NCI-H82 (cell line): Measurements from ENCODE around the gene SDHA.
"Not testable (repeated sequence)": the region's sequence is repeated elsewhere in the genome, so short reads cannot be mapped to it uniquely, and the experiment has no call there.

ENCODE experiments used
- DNase-seq: peaks from one replicate; lab custom pipeline; 2025; lab: John Stamatoyannopoulos, UW

SDHA gene

GRCh38 chr5:186091-187041 is 31.8 kb upstream of the SDHA start:
- no peak for DNase-seq

GRCh38 chr5:187042-187431 is 31.1 kb upstream of the SDHA start:
- DNase-seq: no peak

DNA sequence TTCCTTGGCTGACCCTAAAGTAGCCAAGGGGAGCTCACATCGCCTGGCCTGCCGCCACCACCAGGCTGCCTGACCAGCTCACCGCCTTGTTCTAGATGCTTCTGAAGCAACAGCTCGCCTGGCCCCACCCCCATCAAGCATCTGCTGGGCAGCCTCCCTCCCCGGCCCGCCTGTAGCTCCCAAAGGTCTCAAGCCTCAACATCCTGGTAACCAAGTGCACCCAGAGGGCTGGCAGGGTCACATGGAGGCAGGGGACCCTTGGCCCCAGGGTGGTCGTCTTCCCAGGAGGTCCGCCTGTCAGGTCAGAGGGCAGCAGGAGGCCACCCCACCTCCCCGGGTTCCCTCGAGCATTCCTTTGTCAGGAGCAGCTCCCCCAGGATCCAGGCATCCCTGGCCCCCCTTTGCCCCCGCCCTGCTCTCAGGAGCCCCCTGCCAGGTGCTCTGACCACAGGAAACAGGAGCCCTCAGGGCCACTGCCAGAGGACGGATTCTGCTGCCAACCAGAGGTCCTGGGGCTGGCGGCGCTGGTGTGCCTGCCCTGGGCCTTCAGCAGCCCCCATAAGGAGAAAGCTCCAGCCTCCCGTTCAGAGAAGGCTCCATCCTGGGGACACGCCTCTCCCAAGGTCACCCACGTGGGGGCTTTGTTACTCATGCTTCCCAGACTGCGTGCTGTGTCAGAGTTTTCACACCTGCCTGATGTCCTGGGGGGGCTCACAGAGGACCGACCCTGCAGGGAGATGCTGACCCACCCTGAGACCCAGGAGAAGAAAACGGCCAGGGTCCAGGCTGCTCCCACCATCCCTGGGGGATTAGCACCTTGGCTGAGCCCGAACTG is 30.3 kb upstream of the SDHA start:
- peak; percentile 11 for DNase-seq

DNA sequence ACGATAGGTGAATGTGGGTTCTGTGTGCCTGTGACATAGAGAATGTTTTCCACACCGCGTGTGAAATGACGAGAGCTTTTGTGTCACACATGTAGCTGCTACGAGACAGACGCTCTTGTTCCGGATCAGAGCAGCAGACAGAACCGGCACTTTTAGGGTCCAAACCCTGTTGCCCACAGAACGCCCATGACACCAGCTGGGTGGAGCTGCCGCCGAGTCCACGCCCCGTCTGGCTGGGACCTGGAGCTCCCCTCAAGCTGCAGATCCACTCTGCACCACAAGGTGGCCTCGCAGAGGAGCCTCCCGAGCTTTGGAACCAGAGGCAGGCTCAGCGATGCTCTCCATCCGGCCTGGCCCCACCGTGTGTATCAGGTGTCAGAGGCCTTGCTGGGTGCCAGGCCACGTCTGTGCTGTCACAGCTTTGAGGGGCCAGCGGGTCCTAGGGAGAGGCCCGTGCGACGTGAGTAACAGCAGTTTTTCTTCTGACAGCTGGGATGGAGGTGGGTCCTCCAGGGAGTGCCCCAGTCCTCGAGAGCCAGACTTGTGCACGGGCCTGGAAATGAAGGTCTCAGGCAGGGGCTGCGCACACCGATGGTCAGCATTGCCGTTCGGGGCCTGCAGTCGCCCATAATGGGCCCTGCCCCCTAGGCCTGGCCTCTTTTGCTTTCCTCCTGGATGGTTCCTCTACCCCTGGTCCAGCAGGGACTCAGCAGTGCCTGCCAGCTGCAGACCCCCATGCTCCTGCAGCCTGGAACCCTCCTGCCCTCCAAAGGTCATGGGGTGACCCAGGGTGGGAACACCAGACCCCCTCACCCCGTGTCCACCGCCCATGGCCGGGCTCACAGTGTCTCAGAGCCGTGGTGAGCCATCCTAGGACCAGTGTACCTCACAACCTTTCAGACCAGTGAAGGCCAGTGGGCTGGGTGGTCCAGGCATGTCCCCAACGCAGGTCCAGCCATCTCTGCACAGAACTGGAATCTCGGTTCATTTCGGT is 29.3 kb upstream of the SDHA start:
- DNase-seq: peak; percentile 85

GRCh38 chr5:189486-189885 is 28.6 kb upstream of the SDHA start:
- no peak for DNase-seq

- DNase-seq: no peak
Measured at GRCh38 chr5:189976-190365, 28.1 kb upstream of the SDHA start.

GRCh38 chr5:190366-191035 is 27.6 kb upstream of the SDHA start:
- no peak for DNase-seq

GRCh38 chr5:191036-191948 is 26.8 kb upstream of the SDHA start, which contains the start of gene LRRC14B:
TSS of gene LRRC14B (plus strand) at chr5:191495. CDS start at chr5:191539, 44 bp downstream.
- no peak for DNase-seq

DNA sequence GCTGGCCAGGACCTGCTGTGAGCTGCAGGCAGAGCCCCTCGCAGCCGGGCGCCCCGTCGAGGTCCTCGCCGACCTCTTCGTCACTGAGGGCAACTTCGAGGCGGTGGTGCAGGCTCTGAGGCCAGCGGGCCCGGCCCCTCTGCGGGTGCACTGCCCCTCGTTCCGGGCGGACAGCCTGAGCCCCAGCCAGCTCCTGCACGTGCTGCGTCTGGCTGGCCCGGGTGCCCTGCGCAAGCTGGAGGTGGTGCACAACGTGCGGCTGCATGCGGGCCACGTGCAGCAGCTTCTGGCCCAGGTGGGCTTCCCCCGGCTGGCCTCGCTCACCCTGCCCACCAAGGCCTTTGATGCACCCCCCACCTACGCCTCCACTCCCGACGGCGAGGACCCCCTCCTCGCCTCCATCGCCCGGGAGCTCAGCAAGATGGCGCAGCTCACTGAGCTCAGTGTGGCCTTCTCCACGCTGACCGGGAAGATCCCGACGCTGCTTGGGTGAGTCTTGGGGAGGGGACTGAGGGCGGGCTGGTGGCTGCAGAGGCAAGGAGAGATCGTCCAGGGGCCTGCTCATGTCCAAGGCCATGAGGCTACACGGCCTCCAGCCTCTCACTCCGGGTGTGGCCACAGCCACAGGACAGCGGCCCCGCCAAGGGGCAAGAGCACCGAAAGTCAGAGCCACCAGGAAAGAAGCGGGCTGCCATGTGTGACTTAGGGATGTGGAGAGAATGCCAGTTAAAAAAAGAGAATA is 26.0 kb upstream of the SDHA start:
- DNase-seq: no peak

- no peak for DNase-seq
Measured at GRCh38 chr5:192691-192969, 25.5 kb upstream of the SDHA start.

DNA sequence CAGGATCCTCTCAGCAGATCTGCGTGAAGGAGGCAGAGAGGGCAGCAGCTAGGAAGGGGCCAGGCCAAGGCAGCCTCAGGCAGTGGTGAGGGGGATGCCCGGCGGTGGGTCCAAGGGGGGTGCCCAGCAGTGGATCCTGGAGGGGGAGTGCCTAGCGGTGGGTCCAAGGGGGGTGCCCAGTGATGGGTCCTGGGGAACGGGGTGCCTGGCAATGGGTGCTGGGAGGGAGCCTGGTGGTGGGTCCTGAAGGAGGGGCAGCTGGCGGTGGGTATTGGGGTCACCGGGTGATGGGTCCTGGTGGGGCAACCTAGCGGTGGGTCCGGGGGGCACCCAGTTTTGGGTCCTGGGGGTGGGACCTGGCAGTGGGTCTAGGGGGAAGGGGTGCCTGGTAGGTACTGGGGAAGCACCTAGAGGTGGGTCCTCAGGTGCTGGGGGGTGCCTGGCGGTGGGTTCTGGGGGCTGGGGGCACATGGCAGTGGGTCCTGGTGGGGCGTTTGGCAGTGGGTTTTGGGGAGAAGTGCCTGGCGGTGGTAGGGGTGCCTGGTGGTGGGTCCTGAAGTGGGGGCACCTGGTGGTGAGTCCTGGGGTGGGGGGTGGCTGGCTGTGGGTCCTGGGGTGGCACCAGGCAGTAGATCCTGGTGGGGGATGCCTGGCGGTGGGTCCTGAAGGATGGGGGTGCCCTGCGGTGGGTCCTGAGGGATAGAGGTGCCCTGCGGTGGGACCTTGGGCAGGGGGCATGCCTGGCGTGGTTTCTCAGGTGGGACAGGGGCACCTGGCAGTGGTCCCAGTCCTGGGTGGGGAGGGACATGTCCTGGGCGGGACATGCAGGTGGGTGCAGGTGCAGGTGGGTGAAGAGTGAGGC is 24.9 kb upstream of the SDHA start:
- DNase-seq: no peak

DNA sequence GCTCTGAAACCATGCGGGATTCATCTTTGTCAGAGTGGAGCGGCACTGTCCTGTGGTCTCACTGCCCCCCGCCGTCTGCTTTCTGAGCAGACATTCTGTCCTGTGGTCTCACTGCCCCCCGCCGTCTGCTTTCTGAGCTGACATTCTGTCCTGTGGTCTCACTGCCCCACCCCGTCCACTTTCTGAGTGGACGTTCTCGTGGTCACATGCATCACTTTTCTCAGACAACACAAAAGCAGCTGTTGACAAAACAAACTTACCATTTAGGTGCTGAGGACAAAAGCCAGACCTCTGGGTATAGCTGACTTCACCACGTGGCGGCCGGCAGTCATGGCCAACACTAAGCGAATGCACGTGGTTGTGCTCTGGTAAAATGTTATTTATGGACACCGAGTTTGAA is 24.0 kb upstream of the SDHA start:
- DNase-seq: no peak

GRCh38 chr5:194603-195209 is 23.4 kb upstream of the SDHA start:
- no peak for DNase-seq

GRCh38 chr5:195401-196160 is 22.5 kb upstream of the SDHA start:
- DNase-seq: no peak

DNA sequence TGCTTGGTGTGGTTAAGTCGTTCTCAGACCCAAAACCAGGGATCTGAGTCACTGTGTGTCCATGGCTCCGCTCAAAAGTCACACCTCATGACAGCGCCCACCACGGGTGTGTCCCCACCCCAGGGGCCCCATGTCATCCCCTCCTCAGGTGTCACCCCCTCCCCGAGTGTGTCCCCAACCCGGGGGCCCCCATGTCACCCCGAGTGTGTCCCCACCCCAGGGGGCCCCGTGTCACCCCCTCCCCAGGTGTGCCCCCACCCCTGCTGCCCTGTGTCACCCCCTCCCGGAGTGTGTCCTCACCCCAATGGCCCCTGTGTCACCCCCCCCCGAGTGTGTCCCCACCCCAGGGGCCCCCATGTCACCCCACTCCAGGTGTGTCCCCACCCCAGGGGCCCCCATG is 21.8 kb upstream of the SDHA start:
- DNase-seq: no peak

DNA sequence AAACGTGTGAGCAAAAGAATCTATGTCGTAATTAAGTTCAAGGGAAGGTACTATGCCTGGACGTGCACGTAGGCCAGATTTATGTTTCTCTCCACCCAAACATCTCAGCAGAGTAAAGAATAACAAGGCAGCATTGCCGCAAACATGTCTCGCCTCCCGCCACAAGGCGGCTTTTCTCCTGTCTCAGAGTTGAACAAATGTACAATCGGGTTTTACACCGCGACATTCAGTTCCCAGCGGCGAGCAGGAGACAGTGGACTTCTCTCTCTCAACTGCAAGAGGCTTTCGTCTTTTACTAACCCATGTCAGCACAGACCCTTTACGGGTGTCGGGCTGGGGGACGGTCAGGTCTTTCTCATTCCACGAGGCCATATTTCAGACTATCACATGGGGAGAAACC is 21.1 kb upstream of the SDHA start:
- DNase-seq: not testable (repeated sequence)

DNA sequence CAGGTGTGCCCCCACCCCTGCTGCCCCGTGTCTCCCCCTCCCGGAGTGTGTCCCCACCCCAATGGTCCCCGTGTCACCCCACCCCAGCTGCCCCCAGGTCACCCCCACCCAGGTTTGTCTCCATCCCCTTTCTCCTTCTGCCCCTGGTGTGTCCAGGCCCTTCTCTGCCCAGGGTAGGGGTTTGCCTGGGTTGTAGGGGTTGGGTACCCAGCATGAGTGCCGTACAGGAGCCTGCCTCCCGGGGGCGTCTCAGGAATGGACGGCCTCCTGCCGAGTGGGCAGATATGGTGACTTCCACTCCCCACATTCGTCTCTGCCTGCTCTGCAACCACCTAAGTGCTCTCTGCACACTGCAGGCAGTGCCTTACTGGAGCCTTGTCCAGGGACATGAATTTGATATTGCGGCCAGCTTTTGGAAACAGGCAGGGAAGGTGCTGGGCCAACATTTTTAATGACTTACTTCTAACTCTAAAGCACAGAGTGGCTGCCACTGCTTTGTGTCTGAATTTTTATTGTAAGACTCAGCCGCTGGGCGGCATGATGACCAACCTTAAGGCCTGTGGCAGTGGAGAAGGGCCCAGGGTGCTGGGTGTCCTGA is 20.1 kb upstream of the SDHA start:
- DNase-seq: no peak
